PC-9 (cell line): ENCODE data around the gene SPRED3.

ENCODE experiments used
- EZH2 ChIP-seq: fragments of 200-600 bp; sonication (generic); IDR thresholded peaks from 2 replicates; pipeline ENCODE4 v1.8.0; 2017; ENCODE audit warnings: antibody characterized with exemption, low read depth
- TF ChIP-seq, protein P1 (sequence below): fragments of 200-600 bp; sonication (generic); conservative IDR thresholded peaks from 2 replicates; pipeline ENCODE4 v1.6.1; 2017; ENCODE audit warnings: mixed run types, antibody characterized with exemption, mild to moderate bottlenecking, moderate library complexity

GRCh38 chr19:38424272-38424671, 35.8 kb downstream of the SPRED3 start:
- TF ChIP-seq, protein P1, sequence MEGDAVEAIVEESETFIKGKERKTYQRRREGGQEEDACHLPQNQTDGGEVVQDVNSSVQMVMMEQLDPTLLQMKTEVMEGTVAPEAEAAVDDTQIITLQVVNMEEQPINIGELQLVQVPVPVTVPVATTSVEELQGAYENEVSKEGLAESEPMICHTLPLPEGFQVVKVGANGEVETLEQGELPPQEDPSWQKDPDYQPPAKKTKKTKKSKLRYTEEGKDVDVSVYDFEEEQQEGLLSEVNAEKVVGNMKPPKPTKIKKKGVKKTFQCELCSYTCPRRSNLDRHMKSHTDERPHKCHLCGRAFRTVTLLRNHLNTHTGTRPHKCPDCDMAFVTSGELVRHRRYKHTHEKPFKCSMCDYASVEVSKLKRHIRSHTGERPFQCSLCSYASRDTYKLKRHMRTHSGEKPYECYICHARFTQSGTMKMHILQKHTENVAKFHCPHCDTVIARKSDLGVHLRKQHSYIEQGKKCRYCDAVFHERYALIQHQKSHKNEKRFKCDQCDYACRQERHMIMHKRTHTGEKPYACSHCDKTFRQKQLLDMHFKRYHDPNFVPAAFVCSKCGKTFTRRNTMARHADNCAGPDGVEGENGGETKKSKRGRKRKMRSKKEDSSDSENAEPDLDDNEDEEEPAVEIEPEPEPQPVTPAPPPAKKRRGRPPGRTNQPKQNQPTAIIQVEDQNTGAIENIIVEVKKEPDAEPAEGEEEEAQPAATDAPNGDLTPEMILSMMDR: no peak
- no peak for TF ChIP-seq EZH2
